Stimulated activated naive CD4-positive, alpha-beta T cell treated with Interleukin-2 at 50 U/mL for 16 hours (primary cell): ENCODE measurements around the gene GRM8.
"Not testable (repeated sequence)": the region's sequence is repeated elsewhere in the genome, so short reads cannot be mapped to it uniquely, and the experiment has no call there.

ENCODE experiments used
- DNase-seq: peaks from one replicate; lab custom pipeline; 2025; lab: John Stamatoyannopoulos, UW

Gene GRM8

DNA sequence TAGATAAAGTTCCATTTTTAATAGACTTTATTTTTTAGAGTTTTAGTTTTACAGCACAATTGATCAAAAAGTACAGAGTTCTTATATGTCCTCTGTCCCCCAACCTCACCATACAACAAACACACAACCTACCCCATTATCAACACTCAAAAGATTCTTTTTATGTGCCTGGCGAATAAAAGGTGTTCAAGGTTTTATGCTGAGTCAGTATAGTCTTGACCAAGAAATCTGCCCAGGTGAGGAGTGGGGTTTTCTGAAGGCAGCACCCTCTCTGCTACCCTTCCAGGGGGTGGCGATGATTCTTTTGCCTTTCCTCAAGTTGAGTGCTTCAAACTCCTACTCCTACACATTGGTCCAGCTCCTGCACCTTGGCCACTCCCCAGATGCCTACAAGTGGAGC, 222.9 kb downstream of the GRM8 start:
- no peak for DNase-seq

DNA sequence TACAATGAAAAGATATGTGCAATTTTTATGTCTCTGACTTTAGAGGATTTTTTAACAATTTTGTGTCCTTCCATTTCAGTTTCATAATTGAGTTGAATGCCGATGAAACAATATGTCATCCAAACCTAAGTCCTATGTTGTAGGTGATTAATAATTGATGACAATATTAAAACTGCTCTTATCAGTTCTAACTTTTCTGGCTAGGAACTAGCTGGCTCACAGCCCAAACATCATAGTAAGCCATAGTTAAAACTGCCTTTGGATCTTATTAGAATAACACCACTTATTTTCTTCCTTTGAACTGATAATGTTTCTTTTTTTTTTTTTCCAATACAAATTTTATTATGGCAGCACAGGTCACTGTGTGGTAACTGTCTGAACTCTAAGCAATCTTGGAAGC, 230.9 kb downstream of the GRM8 start:
- no peak for DNase-seq

DNA sequence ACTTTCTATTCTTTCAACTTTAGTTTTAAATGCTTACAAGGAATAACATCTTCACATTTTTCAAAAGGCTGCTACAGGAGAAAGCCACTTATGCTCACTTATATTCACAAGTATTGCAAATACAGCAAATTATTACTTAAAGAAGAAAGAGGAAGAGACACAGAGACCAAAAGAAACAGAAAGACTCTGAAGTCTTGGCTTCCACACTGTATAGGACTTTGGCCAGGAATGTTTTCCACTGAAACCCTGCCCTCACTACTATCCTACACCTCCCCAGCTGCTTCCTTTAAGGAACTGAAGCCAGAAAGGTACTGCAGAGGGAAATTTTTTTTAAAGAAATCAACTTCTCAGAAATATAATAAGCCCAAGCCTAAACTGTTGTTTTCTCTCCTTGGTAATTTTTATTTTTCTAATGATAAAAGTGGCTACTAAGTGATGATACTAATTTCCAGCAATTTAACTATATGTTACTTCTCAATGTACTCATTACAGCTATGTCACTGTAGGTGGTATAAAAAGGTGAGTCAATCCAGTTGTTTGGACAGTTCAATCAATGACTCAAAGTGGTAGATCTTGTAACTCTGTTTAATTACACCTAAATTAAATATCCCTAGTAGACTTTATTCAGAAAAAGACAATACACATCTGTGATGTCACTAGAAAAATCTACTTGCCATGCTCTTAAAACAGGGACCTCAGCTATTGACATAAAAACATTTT, 231.6 kb downstream of the GRM8 start:
- DNase-seq = no peak

DNA sequence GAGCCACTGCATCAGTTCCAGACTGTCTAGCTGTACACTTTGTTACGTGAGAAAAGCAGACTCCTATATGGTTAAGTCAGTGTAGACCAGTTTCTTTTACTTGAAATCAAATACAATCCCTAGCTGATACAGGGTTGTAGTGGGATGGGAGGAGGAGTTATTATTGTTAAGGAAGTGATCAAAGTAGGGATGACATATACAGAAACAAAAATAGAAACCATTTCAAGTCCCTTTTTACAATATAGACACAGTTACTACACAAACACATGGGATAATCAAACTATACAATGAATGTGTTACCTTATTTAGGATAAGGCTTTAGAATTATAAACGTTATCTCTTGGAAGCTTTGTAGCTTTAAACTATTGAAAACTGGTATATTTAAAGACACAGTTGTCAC, 233.9 kb downstream of the GRM8 start:
- DNase-seq = no peak

DNA sequence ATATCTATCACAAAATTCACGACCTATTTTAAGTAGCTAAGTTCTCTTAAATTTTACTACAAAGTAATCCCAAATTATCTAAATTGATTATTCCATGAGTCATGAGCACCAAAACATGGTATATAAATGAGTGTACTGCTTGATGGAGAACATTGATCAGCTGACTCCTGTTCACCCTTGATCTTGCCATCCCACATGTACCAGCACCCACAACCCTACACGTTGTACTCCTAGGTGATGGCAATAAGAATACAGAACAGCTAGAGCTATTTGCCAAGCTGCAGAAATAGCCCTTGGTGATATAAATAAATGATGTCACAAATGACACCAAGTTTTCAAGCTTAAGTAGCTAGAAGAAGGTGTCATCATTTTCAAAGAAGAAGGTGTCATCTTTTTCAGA, 235.5 kb downstream of the GRM8 start:
- no peak for DNase-seq

DNA sequence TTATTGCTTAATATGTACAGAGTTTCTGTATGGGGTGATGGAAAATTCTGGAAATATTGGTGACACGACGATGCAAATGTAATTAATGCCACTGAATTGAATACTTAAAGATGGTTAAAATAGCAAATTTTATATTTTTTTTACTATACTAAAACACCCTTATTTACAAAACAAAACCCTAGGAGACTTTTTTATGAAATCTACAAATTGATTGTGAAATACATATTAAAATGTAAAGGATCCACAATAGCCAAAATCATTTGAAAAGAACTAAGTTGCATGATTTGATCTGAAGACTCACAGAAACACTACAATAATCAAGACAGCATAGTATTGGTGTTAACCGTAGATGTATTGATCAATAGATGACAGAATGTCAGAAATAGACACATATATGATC, 252.0 kb downstream of the GRM8 start:
- no peak for DNase-seq

DNA sequence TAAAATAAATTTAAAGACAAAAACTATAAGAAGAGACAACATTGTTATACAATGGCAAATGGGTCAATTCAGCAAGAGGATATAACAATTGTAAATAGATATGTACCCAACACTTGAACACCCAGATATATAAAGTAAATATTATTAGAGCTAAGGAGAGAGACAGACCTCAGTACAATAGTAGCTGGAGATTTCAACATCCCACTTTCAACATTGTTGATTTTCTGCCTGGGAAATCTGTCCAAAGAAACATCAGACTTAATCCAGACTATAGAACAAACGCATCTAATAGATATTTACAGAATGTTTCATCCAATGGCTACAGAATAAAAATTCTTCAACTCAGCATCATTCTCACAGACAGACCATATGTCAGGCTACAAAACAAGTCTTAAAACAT, 256.1 kb downstream of the GRM8 start:
- DNase-seq = no peak

DNA sequence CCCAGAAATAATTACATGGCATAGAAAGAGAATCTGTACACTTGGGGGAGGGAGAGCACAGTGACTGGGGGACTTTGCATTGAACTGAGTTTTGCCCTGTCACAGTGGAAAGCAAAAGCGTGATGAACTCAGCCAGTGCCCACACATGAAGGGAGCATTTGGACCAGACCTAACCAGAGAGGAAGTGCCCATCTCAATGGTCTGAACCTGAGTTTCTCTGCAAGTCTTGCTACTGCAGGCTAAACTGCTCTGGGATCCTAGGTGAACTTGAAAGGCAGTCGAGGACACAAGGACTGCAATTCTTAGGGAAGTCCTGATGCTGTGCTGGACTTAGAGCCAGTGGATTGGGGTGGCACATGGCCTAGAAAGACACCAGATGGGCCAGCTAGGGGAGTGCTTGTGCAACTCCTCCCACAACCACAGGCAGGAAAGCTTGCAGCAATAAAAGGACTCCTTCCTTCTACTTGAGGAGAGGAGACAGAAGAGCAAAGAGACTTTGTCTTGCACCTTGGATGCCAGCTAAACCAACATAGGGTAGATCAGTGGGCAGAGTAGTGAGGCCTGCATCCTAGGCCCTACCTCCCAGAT, 259.0 kb downstream of the GRM8 start:
- DNase-seq = no peak

DNA sequence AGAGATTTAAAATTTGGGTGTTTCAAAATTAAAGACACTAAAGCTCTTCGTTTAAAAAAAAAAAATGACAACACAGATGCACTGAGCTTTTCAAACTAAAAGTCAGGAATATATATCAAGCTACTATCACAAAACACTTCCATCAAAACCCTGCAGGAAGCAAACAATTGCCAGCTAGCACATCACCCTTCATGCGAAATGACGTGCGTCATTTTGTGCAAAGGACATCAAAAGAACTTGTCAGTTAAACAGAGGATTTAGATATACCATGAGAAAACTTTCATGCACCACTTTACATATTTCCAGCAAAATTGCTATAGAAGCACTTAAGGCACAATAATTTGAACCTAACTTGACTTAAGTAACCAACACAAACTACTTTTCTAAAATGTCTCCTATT, 264.7 kb downstream of the GRM8 start:
- no peak for DNase-seq

DNA sequence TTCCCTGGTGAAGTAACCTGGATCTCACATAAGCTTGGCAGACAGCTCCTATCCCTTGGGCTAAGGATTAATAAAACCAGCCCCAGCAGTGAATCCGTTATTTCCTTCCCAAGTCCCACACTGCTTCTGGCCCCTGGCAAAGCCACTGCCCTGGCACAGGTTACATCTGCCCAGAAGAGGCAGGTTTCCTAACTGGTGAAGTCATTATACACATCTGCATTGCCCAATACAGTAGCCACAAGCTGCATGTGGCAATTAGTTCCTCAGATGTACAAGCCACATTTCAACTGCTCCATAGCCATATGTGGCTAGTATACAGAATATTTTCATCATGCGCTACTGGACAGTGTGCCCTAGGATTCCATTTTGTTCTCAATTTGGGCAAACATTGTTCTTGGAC, 273.0 kb downstream of the GRM8 start:
- DNase-seq = no peak

DNA sequence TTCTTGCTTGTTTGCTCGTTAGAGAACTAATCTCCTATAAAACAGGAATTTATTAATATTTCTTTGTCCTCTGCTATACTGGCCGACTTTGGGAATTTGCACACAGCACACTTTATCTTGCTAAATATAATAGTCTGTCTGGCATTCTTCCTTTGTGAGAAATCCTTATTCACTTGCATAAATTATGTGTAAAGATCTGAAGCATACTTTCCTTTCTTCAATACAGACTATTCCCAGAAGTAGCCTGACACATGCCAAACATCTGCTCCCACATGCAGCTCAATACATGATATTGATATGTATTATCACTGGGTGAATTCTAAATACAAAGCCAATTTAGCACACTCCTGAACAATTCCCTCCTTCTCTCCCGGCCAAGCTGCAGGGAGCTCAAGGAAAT, 273.9 kb downstream of the GRM8 start:
- no peak for DNase-seq

DNA sequence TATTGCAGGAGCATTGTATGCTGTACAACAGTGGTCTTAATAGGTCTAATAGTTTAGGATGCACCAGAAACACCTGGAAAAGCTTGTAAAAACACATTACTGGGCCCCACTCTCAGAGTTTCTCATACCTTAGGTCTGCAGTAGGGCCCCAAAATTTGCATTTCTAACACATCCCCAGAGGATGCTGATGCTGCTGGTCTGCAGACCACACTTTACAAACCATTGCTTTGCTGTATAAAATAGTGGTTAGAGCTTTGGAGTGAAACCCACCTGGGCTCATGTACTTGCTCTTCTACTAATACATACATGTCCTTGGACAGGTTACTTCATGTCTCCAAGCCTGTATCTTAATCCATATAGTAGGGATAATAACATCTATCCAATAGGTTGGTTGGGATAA, 279.7 kb downstream of the GRM8 start:
- no peak for DNase-seq

DNA sequence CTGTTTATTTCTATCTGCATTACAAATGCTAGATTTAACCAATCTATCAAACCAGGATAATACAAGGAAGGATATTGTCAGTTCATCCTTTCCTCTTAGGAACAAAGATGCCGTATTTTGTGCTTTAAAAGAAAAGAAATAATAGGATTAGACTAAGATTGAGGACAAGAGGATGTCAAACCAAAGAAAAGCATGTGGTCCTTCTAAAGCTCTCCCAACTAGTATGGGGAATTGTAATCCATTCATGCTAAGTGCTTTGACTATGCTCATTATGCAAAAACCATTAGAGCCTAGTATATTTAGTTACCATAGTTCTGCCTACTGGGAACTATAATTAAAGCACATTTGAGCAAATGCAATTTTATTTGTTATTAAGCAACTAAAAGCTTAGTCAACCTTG, 280.2 kb downstream of the GRM8 start:
- no peak for DNase-seq

DNA sequence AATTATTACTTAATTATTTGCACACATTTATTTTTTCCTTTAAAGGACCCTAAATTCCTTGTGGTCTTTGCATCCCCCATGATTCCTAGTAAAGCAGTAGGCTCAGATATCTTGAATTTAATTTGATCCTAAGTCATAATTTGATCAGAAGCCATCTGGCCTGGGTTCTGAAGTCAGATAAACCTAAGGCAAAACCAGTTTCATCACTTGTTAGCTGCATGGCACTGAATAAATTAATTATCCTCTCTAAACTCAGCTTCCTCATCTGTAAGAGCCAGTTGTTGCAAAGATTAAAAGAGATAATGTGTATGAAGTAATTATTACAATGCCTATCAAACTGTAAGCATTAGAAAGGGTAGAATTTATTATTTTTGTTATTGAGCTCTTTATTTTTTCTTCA, 293.1 kb downstream of the GRM8 start:
- DNase-seq = no peak

DNA sequence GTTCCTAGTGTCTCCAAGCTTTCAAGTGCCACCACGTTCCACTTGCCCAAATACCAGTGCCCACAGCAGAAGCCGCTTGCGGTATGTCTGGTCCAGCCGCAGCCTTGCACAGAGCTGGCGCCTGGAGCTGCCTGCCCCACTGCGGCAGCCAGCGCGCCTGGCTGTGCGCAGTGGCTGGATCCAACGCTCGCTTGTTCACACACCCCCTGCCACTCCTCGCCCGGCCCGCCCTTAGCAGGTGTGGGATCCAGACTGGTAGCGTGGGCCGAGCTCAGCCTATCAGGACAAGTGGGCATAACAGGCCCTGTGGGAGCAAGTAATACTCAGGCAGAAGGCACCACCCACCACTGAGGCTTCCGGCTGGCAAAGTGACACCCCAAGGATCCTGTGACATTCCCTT, 294.4 kb downstream of the GRM8 start:
- no peak for DNase-seq

DNA sequence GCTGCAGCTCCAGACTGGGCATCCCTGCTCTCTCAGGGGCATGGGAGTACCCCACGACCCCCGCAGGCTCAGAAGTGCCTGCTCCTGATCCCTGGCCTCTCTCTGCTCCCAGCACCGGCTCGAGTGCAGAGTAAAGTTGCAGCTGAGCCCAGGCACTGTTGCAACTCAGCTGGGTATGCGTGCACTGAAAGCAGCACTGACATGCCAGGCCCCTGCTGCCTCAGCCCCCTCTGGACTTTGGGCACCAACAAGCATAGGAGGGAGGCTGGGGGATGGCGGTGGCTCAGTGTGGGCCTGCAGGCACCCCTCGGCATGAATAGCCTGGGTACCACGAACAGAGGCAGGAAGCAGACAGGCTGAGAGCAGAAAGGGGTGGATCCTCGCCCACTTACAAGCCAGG, 295.3 kb downstream of the GRM8 start:
- DNase-seq = no peak

DNA sequence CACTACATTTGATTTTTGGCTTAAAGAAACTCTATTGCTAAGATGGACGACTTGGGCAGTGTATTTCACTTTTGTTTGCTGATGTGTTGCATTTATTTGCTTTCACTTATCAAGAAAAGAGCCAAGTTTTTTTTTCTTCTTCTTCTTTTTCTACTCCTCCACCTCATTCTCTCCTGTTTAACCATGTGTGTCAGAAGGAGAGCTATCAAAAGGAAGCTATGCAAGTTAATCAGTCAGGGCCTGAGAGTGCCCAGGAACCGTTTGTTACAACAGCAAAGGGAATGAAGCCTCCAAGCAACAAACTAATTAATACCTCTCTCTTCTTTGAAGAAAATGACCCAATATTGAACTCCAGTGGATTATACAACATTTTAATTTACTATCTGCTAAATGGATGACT, 299.3 kb downstream of the GRM8 start:
- DNase-seq = no peak

DNA sequence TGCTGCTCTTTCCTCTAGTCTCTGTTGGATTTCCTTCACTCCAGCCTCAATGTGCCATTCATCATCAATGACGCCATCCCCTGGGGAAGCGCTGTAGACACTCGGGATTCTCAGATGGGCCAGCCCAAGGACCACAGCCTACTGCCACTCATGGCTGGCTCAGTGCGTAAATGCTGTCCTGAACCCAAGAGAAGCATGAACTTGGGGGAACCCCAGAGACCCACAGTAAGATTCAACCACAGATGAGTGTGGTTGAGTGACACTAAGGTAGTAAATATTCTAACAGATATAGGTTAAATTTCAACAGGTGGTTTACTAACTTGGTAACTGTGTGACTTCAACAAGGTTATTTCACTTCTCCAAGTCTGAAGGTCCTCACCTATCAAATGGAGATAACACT, 304.1 kb downstream of the GRM8 start:
- no peak for DNase-seq

DNA sequence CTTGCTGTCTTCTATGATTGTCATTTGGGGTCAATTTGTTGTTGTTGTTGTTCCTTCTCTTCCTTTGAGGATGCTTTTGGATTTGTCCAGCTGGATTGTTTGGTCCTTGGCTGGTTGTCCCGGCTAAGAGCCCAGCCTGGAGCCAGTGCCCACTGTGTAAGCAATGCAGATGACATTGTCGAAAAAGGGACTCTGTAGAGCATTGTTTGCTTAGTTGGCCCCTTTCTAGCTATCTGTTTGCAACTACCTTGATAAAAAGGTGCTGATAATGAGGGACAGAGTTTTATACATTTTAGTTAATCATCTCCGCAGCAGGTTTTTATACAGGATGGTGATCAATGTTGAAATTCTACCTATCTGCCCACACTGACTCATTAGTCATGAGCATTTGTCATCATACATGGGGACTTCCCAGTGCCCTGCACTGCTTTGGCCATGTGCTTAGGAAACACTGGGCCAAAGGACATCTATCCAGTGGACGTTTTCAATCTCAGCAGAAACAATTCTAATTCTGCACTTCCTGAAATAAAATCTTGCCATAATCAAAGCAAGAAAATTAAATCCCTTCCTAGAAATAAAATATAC, 311.9 kb downstream of the GRM8 start:
- DNase-seq = no peak

DNA sequence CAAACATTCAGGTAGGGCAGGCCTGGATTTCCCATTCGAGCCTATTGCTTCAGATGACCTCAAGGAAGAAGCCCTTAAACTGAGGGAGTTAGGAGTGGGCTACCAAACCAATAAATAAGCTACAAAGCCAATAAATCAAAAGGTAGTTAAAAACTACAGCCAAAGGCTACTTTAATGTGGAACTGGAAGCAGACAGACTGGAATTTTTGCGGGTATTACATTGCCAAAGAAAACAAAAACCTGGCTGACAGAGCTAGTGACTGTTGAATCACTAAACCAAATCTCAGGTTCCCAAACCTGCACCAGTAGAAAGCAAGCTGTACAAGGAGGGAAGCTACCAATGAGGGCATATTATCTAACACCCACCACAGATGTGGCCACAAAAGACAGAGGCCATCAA, 315.6 kb downstream of the GRM8 start:
- DNase-seq = no peak

DNA sequence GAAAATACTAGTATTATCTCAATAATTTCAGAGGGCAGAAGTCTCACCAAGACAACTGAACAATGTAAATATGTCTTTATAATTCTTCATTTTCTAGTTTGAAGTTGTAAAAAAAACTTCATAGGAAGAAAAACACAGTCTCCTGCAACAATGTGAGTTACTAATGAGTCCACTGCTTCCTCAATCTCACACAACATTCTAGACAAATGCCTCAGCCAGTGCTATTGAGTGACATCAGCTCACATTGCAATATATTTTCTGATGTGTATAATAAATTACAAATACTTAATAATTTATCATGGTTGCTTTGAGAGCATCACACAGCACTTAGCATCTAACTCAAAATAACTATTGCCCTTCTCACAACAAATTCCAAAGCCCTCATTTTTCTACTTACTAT, 321.2 kb downstream of the GRM8 start:
- no peak for DNase-seq

DNA sequence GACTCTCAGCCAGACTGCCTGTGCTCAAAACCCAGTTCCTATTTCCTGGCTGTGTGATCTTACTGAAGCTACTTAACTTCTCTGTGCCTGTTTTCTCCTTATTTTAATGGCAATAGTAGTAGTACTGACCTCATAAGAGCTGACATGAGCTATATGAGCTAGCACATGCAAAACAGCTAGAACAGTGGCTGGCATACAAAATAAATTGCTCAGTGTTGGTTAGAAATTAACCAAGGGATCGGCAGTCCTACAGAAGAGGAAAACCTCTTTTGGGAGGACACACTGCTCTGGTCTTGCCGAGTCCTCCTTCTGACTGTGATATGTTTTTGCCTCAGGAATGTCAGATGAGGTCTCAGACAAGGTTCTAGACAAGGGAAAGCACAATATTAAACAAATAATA, 322.6 kb downstream of the GRM8 start:
- DNase-seq = no peak

DNA sequence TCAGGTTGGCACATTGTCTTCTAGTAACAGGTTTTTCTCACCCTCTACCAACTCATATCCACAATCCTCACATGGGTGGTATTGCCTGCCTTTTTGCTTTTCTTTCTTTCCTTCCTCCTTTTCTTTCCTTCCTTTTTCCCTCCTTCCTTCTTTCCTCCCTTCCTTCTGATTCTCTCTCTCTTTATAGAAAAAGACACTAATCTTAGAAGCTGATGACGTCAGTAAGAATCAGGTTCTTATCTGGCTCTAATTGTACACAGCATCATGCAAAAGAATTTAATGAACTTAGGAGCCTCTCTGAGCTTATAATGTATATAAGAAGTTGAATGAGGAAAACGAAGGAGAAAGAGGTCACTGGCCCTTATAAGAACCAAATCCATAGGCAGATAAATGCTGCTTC, 328.3 kb downstream of the GRM8 start:
- DNase-seq = no peak

DNA sequence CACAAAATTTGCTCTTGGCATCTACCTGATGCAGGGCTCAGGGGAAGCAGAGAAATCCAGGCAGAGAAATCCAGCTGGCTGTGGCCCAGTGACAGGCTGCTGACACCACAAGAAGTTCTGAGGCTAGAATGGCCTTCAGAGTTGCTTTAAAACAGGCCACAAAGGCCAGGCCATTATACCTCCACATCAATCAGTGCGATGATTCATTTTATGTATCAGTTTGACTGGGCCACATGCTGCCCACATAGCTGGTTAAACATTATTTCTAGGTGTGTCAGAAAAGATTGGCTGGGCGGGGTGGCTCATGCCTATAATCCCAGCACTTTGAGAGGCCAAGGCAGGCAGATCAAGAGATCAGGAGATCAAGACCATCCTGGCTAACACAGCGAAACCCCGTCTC, 341.1 kb downstream of the GRM8 start:
- DNase-seq = not testable (repeated sequence)
